ENCODE measurements around the gene CACNA2D3. TPM values are rescaled to one million over a fixed set of nuclear protein-coding genes. Genes with fewer than 3 reads are reported as not detected.
A peak's percentile ranks its signal among the peaks of the same experiment; 100 is the strongest.
"Not testable (repeated sequence)": the region's sequence is repeated elsewhere in the genome, so short reads cannot be mapped to it uniquely, and the experiment has no call there.

Gene CACNA2D3
- total RNA-seq, 1 donor from 2014 or later: 3.2 TPM

DNA sequence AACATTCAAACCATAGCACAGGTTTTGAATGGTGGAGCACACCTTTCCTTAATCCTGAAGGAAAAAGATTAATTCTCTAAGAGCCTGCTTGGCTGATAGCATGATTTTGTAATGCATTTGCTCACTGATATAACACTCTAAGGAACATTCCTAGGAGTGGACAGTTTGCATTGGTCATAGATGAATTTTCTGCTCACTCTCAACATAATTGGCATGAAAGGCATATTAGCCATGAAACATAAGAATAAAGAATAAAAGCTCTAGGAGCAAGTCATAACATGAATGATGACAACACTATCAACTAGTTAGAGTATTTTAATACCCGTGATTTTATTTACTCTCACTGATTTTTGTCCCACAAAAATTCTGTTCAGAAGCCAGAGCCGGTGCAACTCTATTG lies 839.8 kb downstream of the CACNA2D3 start:
- DNase-seq (ENCODE audit: low read depth): no peak

DNA sequence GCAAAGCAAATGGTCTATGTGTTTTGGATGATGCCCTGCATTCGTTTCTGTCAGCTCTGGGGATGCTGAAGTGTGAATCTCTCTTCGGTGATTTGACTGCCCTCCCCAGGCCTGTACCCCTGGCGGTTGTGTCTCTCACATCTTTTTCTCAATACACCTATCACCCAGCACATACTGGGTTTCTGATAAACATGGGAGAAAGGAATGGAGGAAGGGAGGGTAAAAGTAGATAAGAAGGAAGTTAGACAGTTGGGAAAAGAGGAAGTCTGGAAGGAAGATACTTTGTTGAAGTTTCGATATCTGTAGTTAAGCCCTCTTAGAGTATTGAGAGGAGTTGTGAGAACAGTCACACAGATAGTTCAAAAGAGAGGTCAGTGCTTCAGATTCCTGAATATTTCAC lies 841.3 kb downstream of the CACNA2D3 start:
- DNase-seq (ENCODE audit: low read depth): no peak

DNA sequence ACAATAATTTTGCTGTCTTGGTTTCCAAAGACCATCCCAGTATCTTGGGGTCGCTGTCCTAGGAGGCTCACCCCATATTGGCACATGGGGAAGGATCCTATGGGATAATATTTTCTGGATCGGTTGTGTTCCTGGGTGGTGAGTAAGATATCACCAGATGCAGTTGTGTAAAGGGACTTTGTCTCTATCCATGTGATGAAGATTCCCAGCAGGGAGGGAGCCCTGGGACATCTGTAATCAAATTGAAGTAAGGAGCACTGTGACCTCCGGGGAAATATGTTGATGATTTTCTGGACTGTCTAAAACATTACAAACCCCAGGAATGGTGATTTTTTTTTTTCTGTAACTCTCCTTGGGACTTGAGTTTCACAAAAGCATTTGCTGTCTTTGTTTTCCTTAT lies 841.7 kb downstream of the CACNA2D3 start:
- no peak for DNase-seq (ENCODE audit: low read depth)

DNA sequence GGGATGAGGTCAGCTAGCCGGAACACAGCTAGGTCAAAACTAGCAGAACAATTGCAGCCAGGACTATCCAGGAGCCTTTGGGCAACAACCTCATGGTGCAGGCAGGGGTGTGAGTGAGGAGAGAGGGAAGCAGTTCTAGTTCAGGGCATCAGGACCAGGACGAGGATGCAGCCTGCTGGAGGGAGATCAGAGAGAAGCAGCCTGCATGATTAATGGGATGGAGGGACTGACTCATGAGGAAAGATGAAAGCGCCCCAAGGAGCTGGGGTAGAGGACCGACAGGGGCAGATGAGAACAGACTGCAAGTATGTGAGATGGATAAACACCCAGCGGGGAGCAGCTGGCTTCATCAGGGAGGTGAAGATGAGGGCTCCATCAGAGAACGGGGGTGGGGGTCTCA lies 843.4 kb downstream of the CACNA2D3 start:
- DNase-seq (ENCODE audit: low read depth): peak; percentile 47

DNA sequence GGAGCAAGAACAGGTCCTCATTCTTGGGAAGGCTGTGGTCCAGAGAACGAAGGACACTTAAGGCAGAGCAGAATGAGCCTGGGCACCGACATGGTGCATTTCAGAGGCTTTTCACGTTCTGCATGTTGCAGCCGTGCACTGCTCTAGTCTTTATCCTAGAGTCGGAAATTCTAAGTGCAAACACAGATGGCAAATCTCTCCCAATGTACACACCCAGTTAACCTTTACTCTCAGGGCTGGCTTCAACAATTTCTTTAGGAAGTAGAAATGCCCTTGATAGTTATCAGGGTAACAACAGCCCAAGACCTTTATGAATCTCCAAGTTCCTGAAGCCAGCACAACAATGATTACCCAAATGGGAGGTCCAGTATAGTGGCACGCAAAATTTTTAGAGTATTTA lies 844.6 kb downstream of the CACNA2D3 start:
- DNase-seq (ENCODE audit: low read depth): no peak

DNA sequence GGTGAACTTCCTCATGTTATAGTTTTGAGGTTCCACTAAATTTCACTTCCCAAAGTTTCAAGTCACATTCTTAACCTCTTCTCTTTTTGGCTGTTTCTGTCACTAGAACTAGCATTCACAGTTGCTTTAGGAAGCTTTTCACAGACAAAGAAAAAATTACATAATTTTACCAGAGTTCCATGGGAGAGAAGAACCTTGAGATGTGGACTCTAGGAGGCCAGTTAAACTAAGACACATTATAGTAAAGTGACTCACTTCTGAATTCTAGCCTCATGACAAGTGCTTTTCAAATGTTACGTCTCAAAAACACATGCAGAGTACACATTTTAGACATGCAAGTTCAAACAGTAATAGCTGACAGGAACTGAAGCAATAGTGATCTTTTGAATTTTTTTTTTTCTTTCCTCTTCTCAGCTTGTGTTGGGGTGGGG lies 845.4 kb downstream of the CACNA2D3 start:
- DNase-seq (ENCODE audit: low read depth): peak; percentile 51

DNA sequence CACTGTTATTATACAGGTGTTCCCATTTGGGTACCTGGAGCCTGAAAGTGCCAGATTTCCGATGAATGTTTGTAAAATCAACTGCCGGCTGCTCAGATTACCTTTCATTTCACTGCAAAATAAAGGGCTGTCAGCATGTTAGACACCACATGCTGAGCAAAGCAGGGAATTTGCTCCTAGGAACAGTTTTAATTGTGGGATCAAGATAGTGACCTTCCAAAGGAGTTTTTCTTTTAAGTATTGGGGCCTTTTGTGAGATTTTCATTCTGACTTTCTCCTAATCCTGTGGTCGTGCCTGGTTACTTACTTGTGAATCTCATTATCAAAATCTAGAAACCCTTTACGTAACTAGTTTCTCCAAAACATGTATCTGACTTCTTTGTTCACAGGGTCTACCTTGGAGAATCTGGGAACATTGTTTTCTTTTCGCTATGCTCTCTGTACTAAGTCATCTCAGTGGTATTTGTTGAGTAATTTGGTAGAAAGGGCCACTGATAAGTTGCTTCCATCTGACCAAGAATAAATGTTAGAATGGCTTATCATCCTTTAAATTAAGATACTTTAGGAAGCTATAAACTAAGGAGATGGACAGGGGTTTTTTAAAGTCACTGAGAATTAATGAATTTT lies 846.3 kb downstream of the CACNA2D3 start:
- DNase-seq (ENCODE audit: low read depth): peak; percentile 16

DNA sequence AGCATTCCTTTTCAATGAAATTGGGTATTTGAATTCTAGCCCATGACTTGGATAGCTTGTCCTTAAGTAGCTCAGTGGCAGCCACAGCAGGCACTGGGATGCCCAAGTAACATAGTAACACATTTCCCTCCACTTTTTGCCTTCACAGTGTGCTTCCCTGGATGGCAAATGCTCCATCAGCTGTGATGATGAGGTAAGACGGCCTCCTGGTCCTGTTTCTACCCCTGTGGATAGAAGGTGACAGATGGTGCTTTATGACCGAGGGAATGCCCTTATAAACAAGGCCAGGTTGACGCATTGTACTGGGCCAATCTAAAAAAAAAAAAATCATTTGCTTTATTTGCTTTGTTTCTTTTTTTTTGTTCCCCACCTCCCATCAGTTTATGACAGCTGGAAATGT lies 847.3 kb downstream of the CACNA2D3 start:
- DNase-seq (ENCODE audit: low read depth): no peak

DNA sequence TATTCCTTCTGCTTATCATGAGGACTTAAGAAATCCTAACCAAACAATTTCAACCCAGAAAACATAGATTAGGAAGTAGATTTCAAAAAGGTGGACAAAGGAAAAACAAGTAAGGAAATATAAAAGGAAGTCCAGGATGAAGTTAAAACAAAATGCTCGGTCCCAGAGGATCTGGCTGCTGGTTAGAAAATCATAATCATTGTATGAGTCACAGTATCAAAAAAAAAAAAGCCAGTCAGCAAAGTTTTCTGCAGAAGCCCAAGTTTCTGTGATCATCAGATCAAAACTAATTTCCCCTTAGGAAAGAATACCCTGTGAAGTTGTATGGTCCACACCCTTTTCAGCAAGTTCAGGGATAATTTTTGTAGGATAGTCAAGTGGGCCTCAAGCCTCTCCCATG lies 848.5 kb downstream of the CACNA2D3 start:
- DNase-seq (ENCODE audit: low read depth): peak; percentile 26

DNA sequence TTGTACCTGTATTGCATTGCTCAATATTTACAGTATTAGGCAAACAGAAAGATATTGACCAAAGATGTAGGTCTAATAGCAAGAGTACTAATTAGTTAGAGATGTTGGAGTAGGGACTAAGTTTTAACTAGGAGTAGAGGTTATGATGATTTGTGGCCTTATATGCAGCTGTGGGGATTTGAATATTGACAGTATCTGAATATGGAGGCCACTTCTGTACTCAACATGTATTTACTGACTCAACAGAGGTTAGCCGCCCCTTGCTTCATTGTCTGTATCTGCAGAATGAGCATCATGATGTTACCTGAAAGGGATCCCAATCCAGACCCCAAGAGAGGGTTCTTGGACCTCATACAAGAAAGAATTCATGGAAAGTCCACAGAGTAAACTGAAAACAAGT lies 855.1 kb downstream of the CACNA2D3 start:
- no peak for DNase-seq (ENCODE audit: low read depth)

DNA sequence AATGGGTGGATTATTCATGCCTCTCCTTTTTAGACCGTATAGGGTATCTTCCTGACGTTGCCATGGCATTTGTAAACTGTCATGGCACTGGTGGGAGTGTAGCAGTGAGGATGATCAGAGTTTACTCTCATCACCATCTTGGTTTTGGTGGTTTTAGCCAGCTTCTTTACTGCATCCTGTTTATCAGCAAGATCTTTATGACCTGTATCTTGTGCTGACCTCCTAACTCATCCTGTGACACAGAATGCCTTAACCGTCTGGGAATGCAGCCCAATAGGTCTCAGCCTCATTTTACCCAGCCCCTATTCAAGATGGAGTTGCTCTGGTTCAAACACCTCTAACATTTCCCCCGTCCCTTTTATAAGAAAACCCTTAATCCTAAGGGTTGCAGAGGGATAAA lies 855.6 kb downstream of the CACNA2D3 start:
- DNase-seq (ENCODE audit: low read depth): not testable (repeated sequence)

DNA sequence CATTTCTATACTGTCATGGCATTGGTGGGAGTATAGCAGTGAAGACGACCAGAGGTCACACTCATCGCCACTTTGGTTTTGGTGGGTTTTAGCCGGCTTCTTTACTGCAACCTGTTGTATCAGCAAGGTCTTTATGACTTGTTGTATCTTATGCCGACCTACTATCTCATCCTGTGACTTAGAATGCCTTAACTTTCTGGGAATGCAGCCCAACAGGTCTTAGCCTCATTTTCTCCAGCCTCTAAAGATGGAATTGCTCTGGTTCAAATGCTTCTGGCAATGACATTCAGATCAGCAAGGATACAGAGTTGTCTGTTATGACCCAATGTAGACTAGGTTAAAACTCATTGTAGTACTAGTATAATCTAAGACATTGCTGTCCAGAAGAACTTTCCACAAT lies 860.5 kb downstream of the CACNA2D3 start:
- DNase-seq (ENCODE audit: low read depth): no peak

DNA sequence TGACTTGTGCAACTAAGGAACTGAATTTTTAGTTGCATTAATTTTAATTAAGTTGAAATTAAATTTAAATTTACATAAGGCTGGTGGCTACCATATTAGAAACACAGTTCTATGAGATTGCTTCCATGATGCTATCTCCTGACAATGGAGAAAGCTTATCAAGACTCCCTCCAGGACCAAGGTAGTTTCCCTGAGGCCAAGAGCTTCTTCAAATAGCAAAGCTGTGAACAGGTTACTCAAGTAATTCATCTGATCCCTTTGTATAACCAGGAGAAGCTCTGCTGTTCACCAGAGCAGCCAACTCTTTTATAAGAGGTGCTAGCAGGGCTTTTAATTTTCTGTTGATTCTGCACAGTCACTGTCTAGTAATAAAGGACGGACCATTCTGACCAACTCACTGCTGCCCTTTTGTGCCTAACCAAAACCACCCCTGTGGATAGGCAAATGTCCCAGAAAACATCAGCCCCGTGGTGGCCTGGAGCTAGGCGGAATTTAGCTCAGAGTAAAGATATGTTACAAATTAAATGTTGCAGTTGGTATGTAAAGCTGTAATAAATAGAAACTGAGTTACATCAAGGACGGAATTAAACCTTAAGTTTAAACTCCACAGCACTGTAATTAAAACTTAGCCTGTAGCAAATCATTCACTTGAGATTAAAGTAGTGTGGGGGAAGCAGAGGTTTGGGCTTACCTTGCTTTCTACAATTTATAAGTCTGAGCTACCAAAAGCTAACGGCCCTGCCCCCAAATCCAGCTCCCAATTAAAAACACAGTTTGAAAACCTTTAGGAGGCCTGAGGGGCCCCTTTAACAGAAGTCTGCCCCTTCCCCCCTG lies 861.1 kb downstream of the CACNA2D3 start:
- peak; percentile 32 for DNase-seq (ENCODE audit: low read depth)

DNA sequence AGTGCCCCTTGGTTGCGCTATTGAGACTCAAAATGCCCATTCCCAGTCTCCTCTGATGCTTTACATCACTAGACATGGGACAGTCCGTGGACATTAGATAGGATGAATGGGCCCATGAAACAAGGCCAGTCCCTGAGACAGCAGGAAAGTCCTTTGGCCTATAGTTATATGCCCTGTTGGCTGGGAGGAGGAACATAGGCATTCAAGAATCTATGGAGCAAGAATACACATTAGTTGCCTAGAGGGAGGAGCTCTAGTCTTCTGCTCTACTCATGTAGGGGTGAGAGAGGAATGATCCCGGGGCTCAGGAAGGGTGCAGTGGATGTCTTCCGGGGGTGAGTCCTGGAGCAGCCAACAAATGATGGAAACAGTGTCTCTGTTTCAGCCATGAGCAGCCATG lies 863.5 kb downstream of the CACNA2D3 start:
- no peak for DNase-seq (ENCODE audit: low read depth)

DNA sequence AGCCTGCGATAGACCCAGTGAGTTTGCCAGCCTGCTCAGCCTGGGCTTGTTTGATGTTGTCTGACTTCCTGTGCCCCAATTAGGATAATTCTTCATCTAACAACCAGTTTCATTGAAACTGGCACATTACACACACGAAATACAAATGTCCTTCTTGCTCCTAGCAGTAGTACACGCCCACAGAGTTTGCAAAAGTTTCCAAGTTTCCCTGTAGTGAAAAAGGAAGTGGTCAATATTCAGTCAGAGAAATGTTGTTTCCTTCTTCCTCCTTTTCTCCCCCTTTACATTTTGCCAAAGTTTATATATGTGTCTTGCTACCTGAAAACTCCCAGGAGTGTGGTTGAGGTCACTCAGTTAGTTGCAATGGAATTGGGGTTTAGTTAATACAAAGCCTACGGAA lies 863.9 kb downstream of the CACNA2D3 start:
- DNase-seq (ENCODE audit: low read depth): no peak

DNA sequence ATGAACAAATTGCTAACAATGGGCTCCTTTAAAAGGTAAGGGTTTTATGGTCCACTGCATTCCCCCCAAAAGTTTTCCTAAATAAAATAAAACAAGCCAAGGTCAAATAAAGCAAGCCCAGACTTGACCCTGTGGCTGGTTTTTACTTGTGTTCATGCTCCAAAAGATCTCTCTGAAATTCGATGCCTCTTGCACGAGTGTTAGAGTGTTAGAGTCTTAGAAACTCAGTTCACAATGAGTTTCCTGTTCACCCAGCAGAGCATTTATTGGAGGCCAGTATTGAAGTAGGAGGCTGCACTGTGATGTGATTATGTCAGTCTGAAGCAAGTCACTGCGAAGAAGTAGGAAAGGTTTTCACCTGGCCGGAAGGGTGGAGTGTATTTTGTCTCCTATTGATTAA lies 865.4 kb downstream of the CACNA2D3 start:
- DNase-seq (ENCODE audit: low read depth): no peak

DNA sequence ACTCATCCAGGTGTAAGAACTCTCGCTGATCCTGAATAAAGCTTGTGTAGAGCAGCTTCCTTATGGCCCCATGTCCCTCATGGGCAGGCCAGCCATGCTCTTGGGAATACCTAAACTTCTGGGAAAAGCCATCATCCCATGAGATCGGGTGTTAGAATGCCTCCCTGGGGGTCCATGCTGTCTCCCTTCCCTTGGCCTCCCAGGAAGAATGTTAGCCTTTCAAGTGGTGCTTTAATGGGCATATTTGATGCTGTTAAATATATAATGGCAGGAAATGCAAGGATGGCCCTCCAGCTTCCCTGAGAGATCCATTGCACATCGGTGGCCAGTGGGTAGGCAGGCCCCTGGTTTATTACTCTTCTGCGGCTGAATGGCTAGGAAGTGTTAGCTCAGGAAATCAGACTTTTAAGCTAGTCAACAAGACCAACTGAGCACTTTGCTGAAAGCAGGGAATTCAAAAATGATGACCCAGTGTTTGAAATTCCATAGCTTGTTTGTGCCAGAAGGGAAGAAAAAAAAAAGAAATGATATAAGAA lies 866.0 kb downstream of the CACNA2D3 start:
- DNase-seq (ENCODE audit: low read depth): peak; percentile 40

DNA sequence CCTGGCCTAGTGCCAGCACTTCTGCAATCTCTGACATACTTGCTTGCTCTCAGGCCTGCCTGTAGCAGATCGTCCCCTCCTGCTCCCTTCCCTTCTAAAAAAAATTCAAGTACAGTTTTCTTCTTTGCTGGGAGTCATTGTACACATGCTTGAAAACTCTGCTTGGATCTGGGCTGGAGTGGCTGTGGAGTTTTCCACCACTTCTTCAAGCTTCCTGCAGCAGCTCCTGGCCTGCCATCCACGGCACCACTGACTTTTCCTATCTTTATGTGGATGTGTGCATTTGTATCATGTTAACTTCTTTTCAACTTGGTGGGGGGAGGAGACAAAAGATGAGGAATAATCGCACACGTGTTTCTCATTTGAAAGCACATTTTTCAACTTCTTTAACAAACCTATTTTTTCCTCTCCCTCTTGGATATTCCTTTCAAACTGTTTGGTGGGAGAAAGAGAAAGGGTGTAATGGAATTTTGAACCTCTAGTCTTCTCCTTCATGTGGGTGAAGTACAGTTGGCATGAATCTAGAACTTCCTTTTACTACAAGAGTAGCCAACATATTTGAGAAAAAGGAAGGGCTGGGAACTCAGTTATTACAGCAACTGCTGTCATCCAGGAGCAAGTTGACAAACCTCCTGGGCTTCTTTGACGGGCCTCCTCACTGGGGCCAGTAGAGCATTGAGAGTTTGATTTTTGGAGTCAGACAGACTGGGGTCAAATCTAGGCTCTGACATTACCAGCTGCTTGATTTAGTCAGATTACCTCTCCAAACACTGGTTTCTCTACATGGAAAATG lies 866.7 kb downstream of the CACNA2D3 start:
- no peak for DNase-seq (ENCODE audit: low read depth)

DNA sequence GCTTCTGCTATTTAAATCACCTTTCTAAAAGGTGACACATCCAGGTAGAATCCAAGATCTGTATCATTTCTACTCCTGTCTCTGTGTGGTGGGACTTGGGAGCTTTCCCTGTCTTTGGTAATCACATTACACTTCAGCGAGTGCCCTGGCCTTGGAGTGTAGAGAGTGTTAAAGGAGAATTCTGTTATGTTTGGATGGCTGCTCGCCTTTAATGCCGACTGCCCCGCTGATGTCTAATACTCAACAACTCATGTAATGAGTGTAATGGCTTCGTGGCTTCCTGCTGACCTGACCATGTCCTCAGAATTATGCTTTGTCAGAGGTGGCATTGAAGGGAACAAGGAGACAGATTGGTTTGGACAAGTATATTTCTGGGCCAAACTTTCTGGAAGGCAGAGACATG lies 871.8 kb downstream of the CACNA2D3 start:
- no peak for DNase-seq (ENCODE audit: low read depth)

DNA sequence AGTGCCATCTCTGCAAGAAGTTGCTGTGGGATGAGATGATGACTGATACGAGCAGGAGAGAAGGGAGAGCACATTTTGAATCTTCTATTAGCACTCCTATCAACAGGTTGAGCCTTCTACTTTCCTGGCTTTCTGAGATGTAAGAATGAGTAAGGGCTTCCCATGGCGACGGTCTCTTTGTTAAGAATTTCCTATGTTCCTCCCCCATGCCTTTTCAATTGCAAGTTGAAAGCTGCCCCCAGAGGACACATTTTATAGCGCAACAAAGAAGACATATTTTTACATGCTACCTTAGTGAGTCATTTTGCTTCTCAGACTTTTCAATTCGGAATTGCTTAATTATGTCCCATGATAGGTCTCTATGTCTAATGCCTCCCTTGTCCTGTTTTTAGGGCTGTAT lies 876.8 kb downstream of the CACNA2D3 start:
- peak; percentile 80 for DNase-seq (ENCODE audit: low read depth)

DNA sequence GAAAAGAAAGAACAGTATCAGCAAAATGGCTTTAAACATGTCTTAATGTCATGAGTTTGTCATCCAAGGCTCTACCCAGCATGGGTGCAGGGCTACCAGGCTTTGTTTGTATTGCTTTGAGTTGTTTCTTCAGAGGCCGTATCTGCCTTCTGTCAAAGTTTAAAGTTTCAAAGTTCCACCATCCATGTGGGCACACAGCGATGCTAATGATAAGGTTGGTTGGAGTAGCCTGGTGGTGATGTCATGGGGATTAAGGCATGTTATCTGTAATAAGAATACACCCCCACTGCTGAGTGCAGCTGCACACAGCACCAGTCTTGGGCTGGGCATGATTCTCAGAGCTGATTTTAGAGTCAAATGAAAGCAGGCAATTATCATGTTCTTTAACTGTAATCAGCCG lies 877.5 kb downstream of the CACNA2D3 start:
- no peak for DNase-seq (ENCODE audit: low read depth)

DNA sequence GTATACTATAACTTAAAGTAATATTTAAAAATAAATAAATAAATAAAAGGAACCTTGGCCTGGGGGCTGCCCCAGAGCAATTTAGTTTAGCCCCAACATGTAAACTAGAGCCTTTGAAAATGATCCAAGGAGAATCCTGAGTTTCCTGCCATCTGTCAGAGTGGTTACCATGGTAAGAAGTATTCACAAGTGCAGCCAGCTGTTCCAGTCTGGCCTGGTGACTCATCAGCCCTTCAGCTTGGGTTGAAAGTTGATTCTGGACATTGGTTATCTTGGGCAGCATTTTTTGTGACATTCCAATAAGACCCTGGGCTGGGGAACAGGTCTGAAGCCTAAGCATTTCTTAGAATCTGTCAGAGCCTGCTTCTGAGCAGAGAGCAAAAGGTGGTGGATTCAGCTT lies 878.2 kb downstream of the CACNA2D3 start:
- DNase-seq (ENCODE audit: low read depth): peak; percentile 90

All from renal cortical epithelial cell (primary cell).